Ascending aorta (tissue), 2 donors: ENCODE measurements around the gene RNPS1. TPM values are rescaled to one million over a fixed set of nuclear protein-coding genes. Genes with fewer than 3 reads are reported as not detected.

Experiments used
- DNase-seq, 2 donors: peaks; one replicate each; pipeline ENCODE4 v3.0.0-alpha.2; 2019; ENCODE audit warnings: low spot score in 2 of 2
- H3K27ac ChIP-seq, 2 donors: fragments of 200-600 bp; sonication (generic); one replicate each; pipeline ENCODE4 v1.5.1; 2016 to 2017; ENCODE audit warnings: mild to moderate bottlenecking in 1 of 2
- H3K27me3 ChIP-seq: fragments of 200-600 bp; sonication (generic); one replicate; pipeline ENCODE4 v1.5.1; 2017
- H3K36me3 ChIP-seq, 2 donors: fragments of 200-600 bp; sonication (generic); one replicate each; pipeline ENCODE4 v1.5.1; 2016
- H3K4me1 ChIP-seq, 2 donors: fragments of 200-600 bp; sonication (generic); one replicate each; pipeline ENCODE4 v1.5.1; 2016 to 2017; ENCODE audit warnings: mild to moderate bottlenecking in 1 of 2
- H3K4me3 ChIP-seq, 2 donors: fragments of 200-600 bp; sonication (generic); one replicate each; pipeline ENCODE4 v1.5.1; 2016 to 2017; ENCODE audit warnings: mild to moderate bottlenecking in 1 of 2
- H3K9me3 ChIP-seq, 2 donors: fragments of 200-600 bp; sonication (generic); one replicate each; pipeline ENCODE4 v1.5.1; 2016
- CTCF ChIP-seq, 3 experiments: fragments of 200-600 bp in 2 of 3; fragments of 450-650 bp in 1 of 3; sonication (generic) in 2 of 3; IDR thresholded peaks; one replicate each; pipeline ENCODE4 v1.5.1; 2016 to 2019; ENCODE audit warnings: antibody characterized with exemption in 3 of 3, mild to moderate bottlenecking in 1 of 3, moderate library complexity in 1 of 3
- intact Hi-C: fragments of 100-400 bp; cut with DNase I; formaldehyde crosslinking; loops from one replicate; pipeline ENCODE4 v1.15.1; 2023
- total RNA-seq: library from RNA; depleted of rRNA; stranded (reverse); fragments of >200 nt; gene quantifications from one replicate; pipeline ENCODE4 v1.1.0, GENCODE V29; 2016

Gene RNPS1
- total RNA-seq, 1 donor from 2014 or later, result 134 TPM

DNA sequence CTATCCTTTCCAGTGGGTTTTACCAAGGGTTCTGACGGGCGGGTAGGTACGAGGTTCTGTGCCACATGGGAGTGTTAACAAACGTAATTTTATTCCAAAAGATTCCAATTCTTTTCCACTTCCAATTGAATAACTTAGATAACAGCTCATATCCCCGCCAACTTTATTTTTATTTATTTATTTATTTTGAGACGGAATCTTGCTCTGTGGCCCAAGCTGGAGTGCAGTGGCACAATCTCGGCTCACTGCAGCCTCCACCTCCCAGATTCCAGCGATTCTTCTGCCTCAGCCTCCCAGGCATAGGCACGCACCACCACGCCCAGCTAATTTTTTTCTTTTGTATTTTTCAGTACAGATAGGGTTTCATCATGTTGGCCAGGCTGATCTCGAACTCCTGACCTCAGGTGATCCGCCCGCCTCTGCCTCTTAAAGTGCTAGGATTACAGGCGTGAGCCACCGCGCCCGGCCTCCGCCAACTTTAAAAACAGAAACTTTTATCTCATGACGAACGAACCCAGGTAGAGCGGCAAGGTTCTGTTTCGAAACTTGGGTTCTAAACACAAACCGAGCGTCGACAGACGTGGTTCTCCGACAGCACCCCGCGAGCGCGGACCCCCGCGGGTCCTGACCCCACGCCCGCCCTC is 17.2 kb downstream of the RNPS1 start:
- H3K27ac ChIP-seq, result peak overlapping the region; percentile 82 to 88
- H3K27me3 ChIP-seq, result no peaks in the 10 kb centered on the region
- no peak for DNase-seq
- intact Hi-C loops, result loop anchor here (1.0 to 10.0 kb wide), 5 partner anchors 18 to 226 kb away; partner anchors contain the start of genes BRICD5, E4F1, NHERF2 and PGP
- H3K9me3 ChIP-seq, result no peaks in the 10 kb centered on the region
- peaks cover 39% of the 10 kb centered on the region in 2 donors for H3K36me3 ChIP-seq
- H3K4me1 ChIP-seq, result peaks cover 10 to 11% of the 10 kb centered on the region in 2 donors
- peak overlapping the region; percentile 80 to 86 for H3K4me3 ChIP-seq
- TF ChIP-seq CTCF (IDR thresholded peaks at IDR 0.05), result no peak

GRCh38 chr16:2246301-2246885 is 21.5 kb downstream of the RNPS1 start:
- Histone ChIP-seq H3K27ac (no peak overlapping the region), H3K36me3 (peaks cover 44% of the 10 kb centered on the region in 2 donors), H3K4me3 (no peak overlapping the region), H3K4me1 (peaks cover 5% of the 10 kb centered on the region in 2 donors), H3K9me3 (no peaks in the 10 kb centered on the region), H3K27me3 (no peaks in the 10 kb centered on the region)
- intact Hi-C loops, result no loop called here
- TF ChIP-seq CTCF (IDR thresholded peaks at IDR 0.05), result no peak
- DNase-seq, result no peak

DNA sequence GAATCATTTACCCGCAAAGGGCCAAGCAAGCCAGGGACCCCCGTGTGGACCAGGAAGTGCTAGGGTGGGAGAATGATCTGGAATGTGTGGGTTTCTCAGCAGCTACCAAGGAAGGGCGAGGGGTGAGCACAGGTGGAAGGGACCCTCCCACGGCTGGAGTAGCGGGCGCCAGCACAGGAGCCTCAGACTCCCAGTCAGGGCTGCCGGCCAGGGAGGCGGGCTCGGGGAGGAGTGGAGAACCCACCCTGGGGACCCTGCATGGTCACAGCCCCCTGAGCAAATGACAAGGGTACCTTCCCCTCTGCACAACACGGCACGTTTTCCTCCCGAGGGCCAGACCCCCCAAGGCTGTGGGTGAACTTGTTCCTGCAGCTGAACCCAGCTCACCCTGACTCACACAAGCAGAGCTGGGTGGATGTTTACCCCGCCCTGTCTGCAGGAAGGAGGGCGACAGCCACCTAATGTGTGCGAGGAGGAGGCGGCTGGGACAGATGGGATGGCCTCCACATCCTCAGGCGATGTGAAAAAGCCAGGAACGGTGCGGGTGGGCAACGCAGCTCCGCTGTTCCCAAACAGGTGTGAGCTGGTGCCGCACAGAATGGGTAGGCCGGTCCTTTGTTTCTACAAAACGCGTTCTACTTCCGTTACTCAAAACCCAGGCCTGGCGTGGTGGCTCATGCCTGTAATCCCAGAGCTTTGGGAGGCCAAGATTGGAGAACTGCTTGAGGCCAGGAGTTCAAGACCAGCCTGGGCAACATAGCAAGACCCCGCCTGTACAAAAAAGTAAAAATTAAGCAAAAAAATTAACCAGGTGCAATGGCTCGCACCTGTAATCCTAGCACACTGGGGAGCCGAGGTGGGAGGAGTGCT is 22.8 kb downstream of the RNPS1 start:
- Histone ChIP-seq H3K27me3 (no peaks in the 10 kb centered on the region), H3K9me3 (no peaks in the 10 kb centered on the region), H3K27ac (no peak overlapping the region), H3K4me3 (no peak overlapping the region), H3K36me3 (peaks cover 44 to 48% of the 10 kb centered on the region in 2 donors), H3K4me1 (peaks cover under 1 to 2% of the 10 kb centered on the region in 2 donors)
- no peak for DNase-seq
- TF ChIP-seq CTCF (IDR thresholded peaks at IDR 0.05), result no peak
- intact Hi-C loops, result no loop called here

DNA sequence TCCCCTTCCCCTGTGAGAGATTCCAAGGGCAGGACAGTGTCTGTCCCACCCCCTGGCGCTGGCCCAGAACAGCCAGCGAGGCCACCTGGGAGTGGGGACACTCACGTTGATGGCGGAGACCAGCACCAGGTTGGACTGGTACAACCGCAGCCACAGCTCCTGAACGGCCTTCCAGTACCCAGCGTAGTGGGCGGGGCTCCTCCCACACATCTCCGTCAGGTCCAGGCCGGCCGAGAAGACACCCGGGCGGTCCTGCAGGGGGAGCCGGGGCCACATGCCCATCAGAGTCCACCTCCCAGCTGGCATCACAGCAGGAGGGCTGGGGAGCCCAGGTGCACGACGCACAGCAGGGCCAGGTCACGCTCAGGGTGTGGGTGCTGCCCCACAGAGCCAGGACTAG is 23.6 kb downstream of the RNPS1 start:
- Histone ChIP-seq H3K4me3 (no peak overlapping the region), H3K36me3 (peaks cover 44 to 48% of the 10 kb centered on the region in 2 donors), H3K27me3 (no peaks in the 10 kb centered on the region), H3K4me1 (no peaks in the 10 kb centered on the region), H3K9me3 (no peaks in the 10 kb centered on the region), H3K27ac (no peak overlapping the region)
- DNase-seq, result no peak
- TF ChIP-seq CTCF (IDR thresholded peaks at IDR 0.05), result no peak
- intact Hi-C loops, result no loop called here

- intact Hi-C loops, result no loop called here
- no peak overlapping the region for H3K4me3 ChIP-seq
Measured at GRCh38 chr16:2243781-2244180, 24.1 kb downstream of the RNPS1 start.

More at GRCh38 chr16:2243781-2244180, 24.1 kb downstream of the RNPS1 start:
- Histone ChIP-seq H3K4me1 (no peaks in the 10 kb centered on the region), H3K36me3 (peaks cover 44 to 48% of the 10 kb centered on the region in 2 donors), H3K9me3 (no peaks in the 10 kb centered on the region), H3K27ac (no peak overlapping the region), H3K27me3 (no peaks in the 10 kb centered on the region)
- no peak for TF ChIP-seq CTCF (IDR thresholded peaks at IDR 0.05)
- no peak for DNase-seq
